Measurements from ENCODE around the gene SSR1.

- TF ChIP-seq, protein P1, sequence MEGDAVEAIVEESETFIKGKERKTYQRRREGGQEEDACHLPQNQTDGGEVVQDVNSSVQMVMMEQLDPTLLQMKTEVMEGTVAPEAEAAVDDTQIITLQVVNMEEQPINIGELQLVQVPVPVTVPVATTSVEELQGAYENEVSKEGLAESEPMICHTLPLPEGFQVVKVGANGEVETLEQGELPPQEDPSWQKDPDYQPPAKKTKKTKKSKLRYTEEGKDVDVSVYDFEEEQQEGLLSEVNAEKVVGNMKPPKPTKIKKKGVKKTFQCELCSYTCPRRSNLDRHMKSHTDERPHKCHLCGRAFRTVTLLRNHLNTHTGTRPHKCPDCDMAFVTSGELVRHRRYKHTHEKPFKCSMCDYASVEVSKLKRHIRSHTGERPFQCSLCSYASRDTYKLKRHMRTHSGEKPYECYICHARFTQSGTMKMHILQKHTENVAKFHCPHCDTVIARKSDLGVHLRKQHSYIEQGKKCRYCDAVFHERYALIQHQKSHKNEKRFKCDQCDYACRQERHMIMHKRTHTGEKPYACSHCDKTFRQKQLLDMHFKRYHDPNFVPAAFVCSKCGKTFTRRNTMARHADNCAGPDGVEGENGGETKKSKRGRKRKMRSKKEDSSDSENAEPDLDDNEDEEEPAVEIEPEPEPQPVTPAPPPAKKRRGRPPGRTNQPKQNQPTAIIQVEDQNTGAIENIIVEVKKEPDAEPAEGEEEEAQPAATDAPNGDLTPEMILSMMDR (IDR thresholded peaks at IDR 0.05; ENCODE audit: insufficient read depth, low read depth, low read length), result no peak
- no peak for TF ChIP-seq EZH2 (IDR thresholded peaks at IDR 0.05; ENCODE audit: insufficient read depth, low read length)
These were observed 29.2 kb upstream of the SSR1 start for GRCh38 chr6:7341989-7342742.

Measured in astrocyte (in vitro differentiated cells and primary cell).